Esophagus muscularis mucosa (tissue), 4 donors: ENCODE results near the gene TUBA4A.

Source experiments
- CTCF ChIP-seq, 3 experiments: fragments of 200-600 bp in 2 of 3; fragments of 450-650 bp in 1 of 3; sonication (generic) in 2 of 3; IDR thresholded peaks; one replicate each; pipeline ENCODE4 v1.5.1; 2017 to 2019; ENCODE audit warnings: antibody characterized with exemption in 3 of 3, mild to moderate bottlenecking in 2 of 3, moderate library complexity in 1 of 3
- EP300 ChIP-seq: sonication (generic); formaldehyde crosslinking; IDR thresholded peaks from one replicate; pipeline ENCODE4 v1.6.1; 2017; ENCODE audit warnings: antibody characterized with exemption
- POLR2A ChIP-seq: fragments of 450-650 bp; IDR thresholded peaks from one replicate; pipeline ENCODE4 v1.6.1; 2017; ENCODE audit warnings: antibody characterized with exemption, moderate library complexity, mild to moderate bottlenecking, low read depth

- TF ChIP-seq CTCF (IDR thresholded peaks at IDR 0.05) (no peak), POLR2A (no peak), EP300 (no peak)
Measured at GRCh38 chr2:219281588-219281987, 27.9 kb upstream of the TUBA4A start.
